Right atrium auricular region (tissue), 2 donors: ENCODE data around the gene DCPS. TPM values are rescaled to one million over a fixed set of nuclear protein-coding genes. Genes with fewer than 3 reads are reported as not detected.

Source experiments
- DNase-seq: peaks from one replicate; pipeline ENCODE4 v3.0.0-alpha.2; 2019; ENCODE audit warnings: low spot score
- H3K27ac ChIP-seq, 2 donors: fragments of 200-600 bp; sonication (generic); 1 replicate in 1 of 2; 2 replicates in 1 of 2; pipeline ENCODE4 v1.5.1; 2016 to 2019
- H3K27me3 ChIP-seq, 2 donors: fragments of 200-600 bp; sonication (generic); one replicate each; pipeline versions ENCODE4 v1.5.1 to v1.6.0; 2017 to 2019
- H3K36me3 ChIP-seq: fragments of 200-600 bp; sonication (generic); one replicate; pipeline ENCODE4 v1.5.1; 2016
- H3K4me1 ChIP-seq, 2 donors: fragments of 200-600 bp; sonication (generic); one replicate each; pipeline versions ENCODE4 v1.5.1 to v1.6.0; 2017 to 2019
- H3K4me3 ChIP-seq, 2 donors: fragments of 200-600 bp; sonication (generic); 1 replicate in 1 of 2; 2 replicates in 1 of 2; pipeline ENCODE4 v1.5.1; 2017 to 2019; ENCODE audit warnings: mild to moderate bottlenecking in 1 of 2, moderate library complexity in 1 of 2
- H3K9me3 ChIP-seq, 2 donors: fragments of 200-600 bp; sonication (generic); one replicate each; pipeline ENCODE4 v1.5.1; 2019
- CTCF ChIP-seq, 2 donors: fragments of 200-600 bp; sonication (generic); IDR thresholded peaks; one replicate each; pipeline ENCODE4 v1.5.1; 2019; ENCODE audit warnings: antibody characterized with exemption in 2 of 2
- total RNA-seq, 2 donors: library from RNA; depleted of rRNA; stranded (reverse); fragments of >200 nt; gene quantifications; one replicate each; pipeline ENCODE4 v1.1.0, GENCODE V29; 2016

The DCPS gene
- total RNA-seq, 2 donors from 2014 or later: 12.1 to 14.1 TPM

GRCh38 chr11:126312961-126313360 lies 9.1 kb downstream of the DCPS start:
- no peak for TF ChIP-seq CTCF (IDR thresholded peaks at IDR 0.05)
- no peak overlapping the region for H3K4me3 ChIP-seq
- H3K4me1 ChIP-seq: peaks cover 0 to 20% of the 10 kb centered on the region in 2 donors
- no peaks in the 10 kb centered on the region for H3K27me3 ChIP-seq
- H3K27ac ChIP-seq: no peak overlapping the region
- H3K9me3 ChIP-seq: no peaks in the 10 kb centered on the region
- no peaks in the 10 kb centered on the region for H3K36me3 ChIP-seq
- DNase-seq: no peak

GRCh38 chr11:126313826-126314225 lies 10.0 kb downstream of the DCPS start:
- H3K9me3 ChIP-seq: no peaks in the 10 kb centered on the region
- no peak overlapping the region for H3K4me3 ChIP-seq
- DNase-seq: no peak
- peaks cover 0 to 29% of the 10 kb centered on the region in 2 donors for H3K4me1 ChIP-seq
- no peak overlapping the region for H3K27ac ChIP-seq
- H3K36me3 ChIP-seq: no peaks in the 10 kb centered on the region
- no peak for TF ChIP-seq CTCF (IDR thresholded peaks at IDR 0.05)
- H3K27me3 ChIP-seq: no peaks in the 10 kb centered on the region

GRCh38 chr11:126317432-126317755 lies 13.5 kb downstream of the DCPS start:
- no peak for TF ChIP-seq CTCF (IDR thresholded peaks at IDR 0.05)
- Histone ChIP-seq H3K27me3 (no peaks in the 10 kb centered on the region), H3K9me3 (no peaks in the 10 kb centered on the region), H3K4me3 (no peak overlapping the region), H3K36me3 (no peaks in the 10 kb centered on the region), H3K27ac (peak overlapping the region; percentile 77 to 88), H3K4me1 (peaks cover 0 to 41% of the 10 kb centered on the region in 2 donors)
- DNase-seq: no peak

- peak overlapping the region in 1 of 2 donors; percentile 15 for H3K4me3 ChIP-seq
- peaks cover 0 to 41% of the 10 kb centered on the region in 2 donors for H3K4me1 ChIP-seq
- no peaks in the 10 kb centered on the region for H3K9me3 ChIP-seq
- H3K36me3 ChIP-seq: no peaks in the 10 kb centered on the region
- H3K27me3 ChIP-seq: no peaks in the 10 kb centered on the region
- peak overlapping the region; percentile 77 to 88 for H3K27ac ChIP-seq
- DNase-seq: peak; percentile 93
- no peak for TF ChIP-seq CTCF (IDR thresholded peaks at IDR 0.05)
Observed at GRCh38 chr11:126317756-126318573, 14.1 kb downstream of the DCPS start.

GRCh38 chr11:126318574-126319373 lies 14.9 kb downstream of the DCPS start:
- TF ChIP-seq CTCF (IDR thresholded peaks at IDR 0.05): no peak
- H3K9me3 ChIP-seq: no peaks in the 10 kb centered on the region
- no peaks in the 10 kb centered on the region for H3K36me3 ChIP-seq
- H3K27me3 ChIP-seq: no peaks in the 10 kb centered on the region
- no peak overlapping the region for H3K4me3 ChIP-seq
- peak; percentile 71 for DNase-seq
- H3K27ac ChIP-seq: peak overlapping the region; percentile 77 to 88
- peaks cover 0 to 41% of the 10 kb centered on the region in 2 donors for H3K4me1 ChIP-seq
